ENCODE data around the gene PFAS.

PFAS gene

DNA sequence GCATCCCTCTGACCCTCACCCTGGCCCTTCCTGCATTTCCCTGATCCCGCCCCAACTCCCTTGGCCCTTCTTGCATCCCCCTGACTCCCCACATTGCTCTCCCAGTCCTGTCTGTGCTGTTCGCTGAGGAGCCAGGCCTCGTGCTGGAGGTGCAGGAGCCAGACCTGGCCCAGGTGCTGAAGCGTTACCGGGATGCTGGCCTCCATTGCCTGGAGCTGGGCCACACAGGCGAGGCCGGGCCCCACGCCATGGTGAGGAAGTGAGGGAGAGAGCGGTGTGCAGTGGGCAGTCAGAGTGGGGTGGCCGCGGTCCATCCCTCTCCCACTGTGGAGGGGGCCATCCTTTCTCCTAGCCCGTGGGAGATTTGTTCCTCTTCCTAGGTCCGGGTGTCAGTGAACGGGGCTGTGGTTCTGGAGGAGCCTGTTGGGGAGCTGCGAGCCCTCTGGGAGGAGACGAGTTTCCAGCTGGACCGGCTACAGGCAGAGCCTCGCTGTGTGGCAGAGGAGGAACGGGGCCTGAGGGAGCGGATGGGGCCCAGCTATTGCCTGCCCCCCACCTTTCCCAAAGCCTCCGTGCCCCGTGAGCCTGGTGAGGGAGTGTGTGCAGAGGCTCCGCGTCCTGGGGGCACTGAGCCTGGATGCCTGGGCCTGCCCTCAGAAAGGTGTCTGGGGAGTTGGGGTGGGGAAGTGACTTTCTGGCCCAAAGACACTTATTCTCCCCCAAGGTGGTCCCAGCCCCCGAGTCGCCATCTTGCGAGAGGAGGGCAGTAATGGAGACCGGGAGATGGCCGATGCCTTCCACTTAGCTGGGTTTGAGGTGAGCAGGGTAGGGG is 17.8 kb downstream of the PFAS start:
- DNase-seq (ENCODE audit: low read depth in 1 of 2, low spot score in 1 of 2), result no peak

GRCh38 chr17:8267480-8268147 is 18.5 kb downstream of the PFAS start:
- TF ChIP-seq SPI1 (IDR thresholded peaks at IDR 0.05; ENCODE audit: borderline replicate concordance, low read depth) (no peak), GABPA (IDR thresholded peaks at IDR 0.05; ENCODE audit: low read depth) (no peak), POLR2AphosphoS5 (IDR thresholded peaks at IDR 0.05; ENCODE audit: low read depth) (no peak)
- TF ChIP-seq, protein P1, sequence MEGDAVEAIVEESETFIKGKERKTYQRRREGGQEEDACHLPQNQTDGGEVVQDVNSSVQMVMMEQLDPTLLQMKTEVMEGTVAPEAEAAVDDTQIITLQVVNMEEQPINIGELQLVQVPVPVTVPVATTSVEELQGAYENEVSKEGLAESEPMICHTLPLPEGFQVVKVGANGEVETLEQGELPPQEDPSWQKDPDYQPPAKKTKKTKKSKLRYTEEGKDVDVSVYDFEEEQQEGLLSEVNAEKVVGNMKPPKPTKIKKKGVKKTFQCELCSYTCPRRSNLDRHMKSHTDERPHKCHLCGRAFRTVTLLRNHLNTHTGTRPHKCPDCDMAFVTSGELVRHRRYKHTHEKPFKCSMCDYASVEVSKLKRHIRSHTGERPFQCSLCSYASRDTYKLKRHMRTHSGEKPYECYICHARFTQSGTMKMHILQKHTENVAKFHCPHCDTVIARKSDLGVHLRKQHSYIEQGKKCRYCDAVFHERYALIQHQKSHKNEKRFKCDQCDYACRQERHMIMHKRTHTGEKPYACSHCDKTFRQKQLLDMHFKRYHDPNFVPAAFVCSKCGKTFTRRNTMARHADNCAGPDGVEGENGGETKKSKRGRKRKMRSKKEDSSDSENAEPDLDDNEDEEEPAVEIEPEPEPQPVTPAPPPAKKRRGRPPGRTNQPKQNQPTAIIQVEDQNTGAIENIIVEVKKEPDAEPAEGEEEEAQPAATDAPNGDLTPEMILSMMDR (IDR thresholded peaks at IDR 0.05; ENCODE audit: insufficient read depth, low read length), result no peak
- no peak for DNase-seq (ENCODE audit: low read depth in 1 of 2, low spot score in 1 of 2)
- Histone ChIP-seq H3K27ac (replicated peaks) (no peak overlapping the region), H3K27me3 (ENCODE audit: insufficient read depth, poor library complexity, severe bottlenecking) (no peaks in the 10 kb centered on the region), H3K4me3 (replicated peaks; ENCODE audit: insufficient read depth, low read length) (no peak overlapping the region)

More for the DNA sequence above, 17.8 kb downstream of the PFAS start:
- H3K27ac ChIP-seq (replicated peaks), result no peak overlapping the region
- H3K4me3 ChIP-seq (replicated peaks; ENCODE audit: insufficient read depth, low read length), result no peak overlapping the region
- TF ChIP-seq POLR2AphosphoS5 (IDR thresholded peaks at IDR 0.05; ENCODE audit: low read depth) (no peak), SPI1 (IDR thresholded peaks at IDR 0.05; ENCODE audit: borderline replicate concordance, low read depth) (no peak), GABPA (IDR thresholded peaks at IDR 0.05; ENCODE audit: low read depth) (no peak)
- TF ChIP-seq, protein P1 (IDR thresholded peaks at IDR 0.05; ENCODE audit: insufficient read depth, low read length), result no peak
- TF ChIP-seq, protein P2, sequence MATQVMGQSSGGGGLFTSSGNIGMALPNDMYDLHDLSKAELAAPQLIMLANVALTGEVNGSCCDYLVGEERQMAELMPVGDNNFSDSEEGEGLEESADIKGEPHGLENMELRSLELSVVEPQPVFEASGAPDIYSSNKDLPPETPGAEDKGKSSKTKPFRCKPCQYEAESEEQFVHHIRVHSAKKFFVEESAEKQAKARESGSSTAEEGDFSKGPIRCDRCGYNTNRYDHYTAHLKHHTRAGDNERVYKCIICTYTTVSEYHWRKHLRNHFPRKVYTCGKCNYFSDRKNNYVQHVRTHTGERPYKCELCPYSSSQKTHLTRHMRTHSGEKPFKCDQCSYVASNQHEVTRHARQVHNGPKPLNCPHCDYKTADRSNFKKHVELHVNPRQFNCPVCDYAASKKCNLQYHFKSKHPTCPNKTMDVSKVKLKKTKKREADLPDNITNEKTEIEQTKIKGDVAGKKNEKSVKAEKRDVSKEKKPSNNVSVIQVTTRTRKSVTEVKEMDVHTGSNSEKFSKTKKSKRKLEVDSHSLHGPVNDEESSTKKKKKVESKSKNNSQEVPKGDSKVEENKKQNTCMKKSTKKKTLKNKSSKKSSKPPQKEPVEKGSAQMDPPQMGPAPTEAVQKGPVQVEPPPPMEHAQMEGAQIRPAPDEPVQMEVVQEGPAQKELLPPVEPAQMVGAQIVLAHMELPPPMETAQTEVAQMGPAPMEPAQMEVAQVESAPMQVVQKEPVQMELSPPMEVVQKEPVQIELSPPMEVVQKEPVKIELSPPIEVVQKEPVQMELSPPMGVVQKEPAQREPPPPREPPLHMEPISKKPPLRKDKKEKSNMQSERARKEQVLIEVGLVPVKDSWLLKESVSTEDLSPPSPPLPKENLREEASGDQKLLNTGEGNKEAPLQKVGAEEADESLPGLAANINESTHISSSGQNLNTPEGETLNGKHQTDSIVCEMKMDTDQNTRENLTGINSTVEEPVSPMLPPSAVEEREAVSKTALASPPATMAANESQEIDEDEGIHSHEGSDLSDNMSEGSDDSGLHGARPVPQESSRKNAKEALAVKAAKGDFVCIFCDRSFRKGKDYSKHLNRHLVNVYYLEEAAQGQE (IDR thresholded peaks at IDR 0.05; ENCODE audit: insufficient replicate concordance, low read depth), result no peak
- H3K27me3 ChIP-seq (ENCODE audit: insufficient read depth, poor library complexity, severe bottlenecking), result no peaks in the 10 kb centered on the region

DNA sequence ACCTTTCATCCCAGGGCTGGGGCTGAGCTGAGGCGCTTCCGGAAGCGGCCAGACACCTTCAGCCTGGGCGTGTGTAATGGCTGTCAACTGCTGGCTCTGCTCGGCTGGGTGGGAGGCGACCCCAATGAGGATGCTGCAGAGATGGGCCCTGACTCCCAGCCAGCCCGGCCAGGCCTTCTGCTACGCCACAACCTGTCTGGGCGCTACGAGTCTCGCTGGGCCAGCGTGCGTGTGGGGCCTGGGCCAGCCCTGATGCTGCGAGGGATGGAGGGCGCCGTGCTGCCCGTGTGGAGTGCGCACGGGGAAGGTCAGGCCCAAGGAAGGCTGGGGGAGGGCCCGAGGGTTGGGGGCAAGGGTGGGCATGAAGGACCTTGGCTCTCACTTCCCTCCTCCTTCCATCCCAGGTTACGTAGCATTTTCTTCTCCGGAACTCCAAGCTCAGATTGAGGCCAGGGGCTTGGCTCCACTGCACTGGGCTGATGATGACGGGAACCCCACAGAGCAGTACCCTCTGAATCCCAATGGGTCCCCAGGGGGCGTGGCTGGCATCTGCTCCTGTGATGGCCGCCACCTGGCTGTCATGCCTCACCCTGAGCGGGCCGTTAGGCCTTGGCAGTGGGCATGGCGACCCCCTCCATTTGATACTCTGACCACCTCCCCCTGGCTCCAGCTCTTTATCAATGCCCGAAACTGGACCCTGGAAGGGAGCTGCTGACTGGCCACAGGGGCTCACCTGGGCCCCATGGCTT is 19.6 kb downstream of the PFAS start:
- no peaks in the 10 kb centered on the region for H3K27me3 ChIP-seq (ENCODE audit: insufficient read depth, poor library complexity, severe bottlenecking)
- no peak for DNase-seq (ENCODE audit: low read depth in 1 of 2, low spot score in 1 of 2)
- no peak overlapping the region for H3K27ac ChIP-seq (replicated peaks)
- H3K4me3 ChIP-seq (replicated peaks; ENCODE audit: insufficient read depth, low read length), result no peak overlapping the region
- TF ChIP-seq SPI1 (IDR thresholded peaks at IDR 0.05; ENCODE audit: borderline replicate concordance, low read depth) (no peak), POLR2AphosphoS5 (IDR thresholded peaks at IDR 0.05; ENCODE audit: low read depth) (no peak), GABPA (IDR thresholded peaks at IDR 0.05; ENCODE audit: low read depth) (no peak)
- TF ChIP-seq, protein P1 (IDR thresholded peaks at IDR 0.05; ENCODE audit: insufficient read depth, low read length), result no peak
- TF ChIP-seq, protein P2 (IDR thresholded peaks at IDR 0.05; ENCODE audit: insufficient replicate concordance, low read depth), result no peak
